ENCODE measurements around the gene AKR1C4. TPM values are rescaled to one million over a fixed set of nuclear protein-coding genes. Genes with fewer than 3 reads are reported as not detected.
"Not testable (repeated sequence)": the region's sequence is repeated elsewhere in the genome, so short reads cannot be mapped to it uniquely, and the experiment has no call there.

The AKR1C4 gene
- total RNA-seq, 1 experiment from 2014 or later = not detected

DNA sequence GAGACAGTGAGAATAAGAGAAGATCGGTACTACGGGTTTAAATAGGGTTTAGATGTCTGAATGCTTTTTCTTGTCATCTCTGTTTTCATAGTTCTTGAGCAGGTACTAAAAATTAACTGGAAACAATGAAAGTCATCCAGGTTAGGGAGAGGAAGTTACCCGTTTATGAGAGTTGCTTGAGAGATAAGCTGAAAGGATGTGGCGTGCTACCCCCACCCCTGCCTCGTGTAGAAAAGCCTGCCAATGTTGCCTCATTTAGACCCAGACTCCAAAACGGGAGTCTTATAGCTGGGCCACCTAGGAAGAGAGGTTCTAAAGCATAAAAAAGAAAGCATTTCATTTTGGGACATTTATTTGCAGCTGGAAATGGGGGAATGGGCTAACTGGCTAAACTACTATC is 10.2 kb downstream of the AKR1C4 start:
- Mint-ChIP-seq H3K36me3 (ENCODE audit: insufficient read depth, unreplicated experiment) (no peaks in the 10 kb centered on the region), H3K9me3 (ENCODE audit: unreplicated experiment) (peaks cover 15% of the 10 kb centered on the region), H3K4me3 (ENCODE audit: unreplicated experiment) (no peak overlapping the region), H3K4me1 (ENCODE audit: insufficient read depth, unreplicated experiment) (no peaks in the 10 kb centered on the region), H3K27me3 (ENCODE audit: insufficient read depth, unreplicated experiment) (no peaks in the 10 kb centered on the region), H3K27ac (ENCODE audit: low read depth, unreplicated experiment) (no peak overlapping the region)
- intact Hi-C loops (cut with micrococcal nuclease) = no loop called here
- DNase-seq (ENCODE audit: unreplicated experiment) = no peak
- TF ChIP-seq, protein P1, sequence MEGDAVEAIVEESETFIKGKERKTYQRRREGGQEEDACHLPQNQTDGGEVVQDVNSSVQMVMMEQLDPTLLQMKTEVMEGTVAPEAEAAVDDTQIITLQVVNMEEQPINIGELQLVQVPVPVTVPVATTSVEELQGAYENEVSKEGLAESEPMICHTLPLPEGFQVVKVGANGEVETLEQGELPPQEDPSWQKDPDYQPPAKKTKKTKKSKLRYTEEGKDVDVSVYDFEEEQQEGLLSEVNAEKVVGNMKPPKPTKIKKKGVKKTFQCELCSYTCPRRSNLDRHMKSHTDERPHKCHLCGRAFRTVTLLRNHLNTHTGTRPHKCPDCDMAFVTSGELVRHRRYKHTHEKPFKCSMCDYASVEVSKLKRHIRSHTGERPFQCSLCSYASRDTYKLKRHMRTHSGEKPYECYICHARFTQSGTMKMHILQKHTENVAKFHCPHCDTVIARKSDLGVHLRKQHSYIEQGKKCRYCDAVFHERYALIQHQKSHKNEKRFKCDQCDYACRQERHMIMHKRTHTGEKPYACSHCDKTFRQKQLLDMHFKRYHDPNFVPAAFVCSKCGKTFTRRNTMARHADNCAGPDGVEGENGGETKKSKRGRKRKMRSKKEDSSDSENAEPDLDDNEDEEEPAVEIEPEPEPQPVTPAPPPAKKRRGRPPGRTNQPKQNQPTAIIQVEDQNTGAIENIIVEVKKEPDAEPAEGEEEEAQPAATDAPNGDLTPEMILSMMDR (IDR thresholded peaks at IDR 0.05; ENCODE audit: unreplicated experiment) = no peak
- ChIA-PET CTCF (no interaction called here), POLR2A (no interaction called here)
- BruUV-seq (replicated peaks) = no TSS peak

DNA sequence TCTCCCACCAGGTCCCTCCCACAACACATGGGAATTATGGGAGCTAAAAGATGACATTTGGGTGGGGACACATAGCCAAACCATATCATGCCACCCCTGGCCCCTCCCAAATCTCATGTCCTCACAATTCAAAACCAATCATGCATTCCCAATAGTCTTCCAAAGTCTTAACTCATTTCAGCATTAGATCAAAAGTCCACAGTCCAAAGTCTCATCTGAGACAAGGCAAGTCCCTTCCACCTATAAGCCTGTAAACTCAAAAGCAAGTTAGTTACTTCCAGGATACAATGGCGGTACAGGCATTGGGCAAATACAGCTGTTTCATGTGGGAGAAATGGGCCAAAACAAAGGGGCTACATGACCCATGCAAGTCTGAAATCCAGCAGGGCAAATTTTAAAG is 13.1 kb downstream of the AKR1C4 start:
- H3K9me3 Mint-ChIP-seq (ENCODE audit: unreplicated experiment); H3K36me3 Mint-ChIP-seq (ENCODE audit: insufficient read depth, unreplicated experiment); H3K27ac Mint-ChIP-seq (ENCODE audit: low read depth, unreplicated experiment); H3K4me1 Mint-ChIP-seq (ENCODE audit: insufficient read depth, unreplicated experiment); DNase-seq (ENCODE audit: unreplicated experiment); H3K27me3 Mint-ChIP-seq (ENCODE audit: insufficient read depth, unreplicated experiment); BruUV-seq (replicated peaks); POLR2A ChIA-PET; H3K4me3 Mint-ChIP-seq (ENCODE audit: unreplicated experiment); intact Hi-C loops (cut with micrococcal nuclease): not testable (repeated sequence)
- CTCF ChIA-PET = interaction anchor here (0.6 to 1.1 kb wide), 2 partner anchors 9 to 25 kb away, joined by 3 read pairs; no protein-coding TSS in a partner anchor

DNA sequence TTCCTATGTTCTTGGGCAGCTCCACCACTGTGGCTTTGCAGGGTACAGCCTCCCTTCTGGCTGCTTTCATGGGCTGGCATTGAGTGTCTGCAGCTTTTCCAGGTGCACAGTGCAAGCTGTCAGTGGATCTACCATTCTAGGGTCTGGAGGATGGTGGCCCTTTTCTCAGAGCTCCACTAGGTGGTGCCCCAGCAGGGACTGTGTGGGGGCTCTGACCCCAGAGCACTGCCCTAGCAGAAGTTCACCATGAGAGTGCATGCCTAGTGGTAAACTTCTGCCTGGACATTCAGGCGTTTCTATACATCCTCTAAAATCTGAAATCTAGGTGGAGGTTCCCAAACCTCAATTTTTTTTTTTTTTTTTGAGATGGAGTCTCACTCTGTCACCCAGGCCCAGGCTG is 13.6 kb downstream of the AKR1C4 start:
- H3K36me3 Mint-ChIP-seq (ENCODE audit: insufficient read depth, unreplicated experiment); H3K9me3 Mint-ChIP-seq (ENCODE audit: unreplicated experiment); POLR2A ChIA-PET; intact Hi-C loops (cut with micrococcal nuclease); H3K4me1 Mint-ChIP-seq (ENCODE audit: insufficient read depth, unreplicated experiment); DNase-seq (ENCODE audit: unreplicated experiment); H3K4me3 Mint-ChIP-seq (ENCODE audit: unreplicated experiment); BruUV-seq (replicated peaks); H3K27me3 Mint-ChIP-seq (ENCODE audit: insufficient read depth, unreplicated experiment); H3K27ac Mint-ChIP-seq (ENCODE audit: low read depth, unreplicated experiment): not testable (repeated sequence)
- CTCF ChIA-PET = interaction anchor here (1.1 kb wide), 1 partner anchor 9 kb away, joined by 3 read pairs; no protein-coding TSS in a partner anchor

DNA sequence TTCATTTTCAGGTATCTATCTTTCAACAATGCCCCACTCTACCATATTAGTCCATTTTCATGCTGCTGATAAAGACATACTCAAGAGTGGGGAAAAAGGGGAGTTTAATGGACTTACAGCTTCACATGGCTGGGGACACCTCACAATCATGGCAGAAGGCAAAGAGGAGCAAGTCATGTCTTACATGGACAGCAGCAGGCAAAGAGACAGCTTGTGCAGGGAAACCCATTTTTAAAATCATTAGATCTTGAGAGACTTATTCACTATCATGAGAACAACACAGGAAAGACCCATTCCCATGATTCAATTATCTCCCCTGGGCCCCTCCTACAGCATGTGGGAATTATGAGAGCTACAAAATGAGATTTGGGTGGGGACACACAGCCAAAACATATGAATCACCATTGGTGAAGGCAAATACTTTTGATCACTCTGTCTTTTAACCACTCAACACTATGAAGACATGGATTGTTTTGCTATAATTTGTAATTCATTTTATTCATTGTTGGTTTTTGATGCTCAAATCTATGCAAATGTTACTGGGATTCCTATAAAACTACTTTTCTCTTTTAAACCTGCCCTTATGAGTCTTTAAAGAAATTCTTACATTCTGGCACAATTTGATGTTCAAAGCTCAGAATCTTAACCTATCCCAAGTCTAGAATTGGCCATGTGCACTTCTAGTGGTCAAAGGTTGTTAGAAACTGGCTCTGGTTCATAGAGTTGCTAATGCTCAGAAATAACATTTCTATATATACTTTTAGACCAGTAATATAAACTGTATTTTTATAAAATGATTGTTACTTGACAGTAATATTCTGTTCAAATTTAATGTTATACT is 15.3 kb downstream of the AKR1C4 start:
- intact Hi-C loops (cut with micrococcal nuclease) = no loop called here
- no peak for DNase-seq (ENCODE audit: unreplicated experiment)
- Mint-ChIP-seq H3K27me3 (ENCODE audit: insufficient read depth, unreplicated experiment) (no peaks in the 10 kb centered on the region), H3K4me3 (ENCODE audit: unreplicated experiment) (no peak overlapping the region), H3K36me3 (ENCODE audit: insufficient read depth, unreplicated experiment) (no peaks in the 10 kb centered on the region), H3K9me3 (ENCODE audit: unreplicated experiment) (peaks cover 9% of the 10 kb centered on the region), H3K4me1 (ENCODE audit: insufficient read depth, unreplicated experiment) (no peaks in the 10 kb centered on the region), H3K27ac (ENCODE audit: low read depth, unreplicated experiment) (no peak overlapping the region)
- ChIA-PET CTCF (interaction anchor here (0.6 kb wide), 1 partner anchor 1432 kb away, joined by 4 read pairs; no protein-coding TSS in a partner anchor), POLR2A (no interaction called here)
- no TSS peak for BruUV-seq (replicated peaks)
- TF ChIP-seq, protein P1 (IDR thresholded peaks at IDR 0.05; ENCODE audit: unreplicated experiment) = no peak

DNA sequence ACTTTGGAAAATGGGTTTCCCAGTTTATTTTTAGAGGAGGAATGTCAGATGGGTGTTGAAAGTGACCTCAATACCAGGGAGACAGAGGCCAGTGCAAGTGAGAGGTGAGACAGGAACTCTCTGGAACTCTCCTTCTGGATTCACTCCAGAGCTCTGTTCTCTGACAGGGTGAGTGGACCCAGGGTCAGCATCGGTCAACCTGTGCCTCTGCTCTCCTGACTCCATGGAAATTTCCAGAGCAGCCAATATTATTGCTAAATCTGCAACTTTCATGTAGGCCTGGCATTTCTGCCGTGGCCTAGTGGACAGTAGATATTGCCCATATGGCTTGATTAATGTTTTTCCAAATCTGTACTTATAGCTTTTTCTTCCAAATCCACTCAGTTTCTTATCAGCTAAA is 20.2 kb downstream of the AKR1C4 start:
- BruUV-seq (replicated peaks) = no TSS peak
- H3K27ac Mint-ChIP-seq (ENCODE audit: low read depth, unreplicated experiment) = no peak overlapping the region
- H3K36me3 Mint-ChIP-seq (ENCODE audit: insufficient read depth, unreplicated experiment) = no peaks in the 10 kb centered on the region
- no peak for DNase-seq (ENCODE audit: unreplicated experiment)
- TF ChIP-seq, protein P1 (IDR thresholded peaks at IDR 0.05; ENCODE audit: unreplicated experiment) = no peak
- H3K9me3 Mint-ChIP-seq (ENCODE audit: unreplicated experiment) = peaks cover 2% of the 10 kb centered on the region
- H3K4me3 Mint-ChIP-seq (ENCODE audit: unreplicated experiment) = no peak overlapping the region
- H3K4me1 Mint-ChIP-seq (ENCODE audit: insufficient read depth, unreplicated experiment) = no peaks in the 10 kb centered on the region
- no peaks in the 10 kb centered on the region for H3K27me3 Mint-ChIP-seq (ENCODE audit: insufficient read depth, unreplicated experiment)
- intact Hi-C loops (cut with micrococcal nuclease) = no loop called here
- POLR2A ChIA-PET = interaction anchor here (0.5 kb wide), 1 partner anchor 31 kb away, joined by 3 read pairs; no protein-coding TSS in a partner anchor
- CTCF ChIA-PET = no interaction called here

Data from MCF 10A (cell line).